PC-3 (cell line): ENCODE results near the gene SLC15A4.

Experiments
- EZH2 ChIP-seq: fragments of 300-600 bp; sonication (generic); IDR thresholded peaks from one replicate; pipeline ENCODE4 v1.6.1; 2017; ENCODE audit warnings: antibody characterized with exemption, mild to moderate bottlenecking, low read length; ENCODE audit not compliant: unreplicated experiment
- TF ChIP-seq, protein P1 (sequence below): fragments of 300-600 bp; sonication (generic); conservative IDR thresholded peaks from 2 replicates; pipeline ENCODE4 v1.5.1; 2017; ENCODE audit warnings: antibody characterized with exemption, low read depth, mild to moderate bottlenecking, low read length

- TF ChIP-seq, protein P1, sequence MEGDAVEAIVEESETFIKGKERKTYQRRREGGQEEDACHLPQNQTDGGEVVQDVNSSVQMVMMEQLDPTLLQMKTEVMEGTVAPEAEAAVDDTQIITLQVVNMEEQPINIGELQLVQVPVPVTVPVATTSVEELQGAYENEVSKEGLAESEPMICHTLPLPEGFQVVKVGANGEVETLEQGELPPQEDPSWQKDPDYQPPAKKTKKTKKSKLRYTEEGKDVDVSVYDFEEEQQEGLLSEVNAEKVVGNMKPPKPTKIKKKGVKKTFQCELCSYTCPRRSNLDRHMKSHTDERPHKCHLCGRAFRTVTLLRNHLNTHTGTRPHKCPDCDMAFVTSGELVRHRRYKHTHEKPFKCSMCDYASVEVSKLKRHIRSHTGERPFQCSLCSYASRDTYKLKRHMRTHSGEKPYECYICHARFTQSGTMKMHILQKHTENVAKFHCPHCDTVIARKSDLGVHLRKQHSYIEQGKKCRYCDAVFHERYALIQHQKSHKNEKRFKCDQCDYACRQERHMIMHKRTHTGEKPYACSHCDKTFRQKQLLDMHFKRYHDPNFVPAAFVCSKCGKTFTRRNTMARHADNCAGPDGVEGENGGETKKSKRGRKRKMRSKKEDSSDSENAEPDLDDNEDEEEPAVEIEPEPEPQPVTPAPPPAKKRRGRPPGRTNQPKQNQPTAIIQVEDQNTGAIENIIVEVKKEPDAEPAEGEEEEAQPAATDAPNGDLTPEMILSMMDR: no peak
- no peak for TF ChIP-seq EZH2
Measured at GRCh38 chr12:128856791-128857078, 33.0 kb upstream of the SLC15A4 start.
